ENCODE results near the gene RGS16. TPM values are rescaled to one million over a fixed set of nuclear protein-coding genes. Genes with fewer than 3 reads are reported as not detected.

RGS16 gene
- 0.95 and 1.1 TPM in 2 replicates for total RNA-seq

GRCh38 chr1:182604175-182605164 is at the start of gene RGS16:
Gene RGS16, minus strand, starts transcription at chr1:182604389. Its CDS starts 130 bp downstream, at chr1:182604259.

DNA sequence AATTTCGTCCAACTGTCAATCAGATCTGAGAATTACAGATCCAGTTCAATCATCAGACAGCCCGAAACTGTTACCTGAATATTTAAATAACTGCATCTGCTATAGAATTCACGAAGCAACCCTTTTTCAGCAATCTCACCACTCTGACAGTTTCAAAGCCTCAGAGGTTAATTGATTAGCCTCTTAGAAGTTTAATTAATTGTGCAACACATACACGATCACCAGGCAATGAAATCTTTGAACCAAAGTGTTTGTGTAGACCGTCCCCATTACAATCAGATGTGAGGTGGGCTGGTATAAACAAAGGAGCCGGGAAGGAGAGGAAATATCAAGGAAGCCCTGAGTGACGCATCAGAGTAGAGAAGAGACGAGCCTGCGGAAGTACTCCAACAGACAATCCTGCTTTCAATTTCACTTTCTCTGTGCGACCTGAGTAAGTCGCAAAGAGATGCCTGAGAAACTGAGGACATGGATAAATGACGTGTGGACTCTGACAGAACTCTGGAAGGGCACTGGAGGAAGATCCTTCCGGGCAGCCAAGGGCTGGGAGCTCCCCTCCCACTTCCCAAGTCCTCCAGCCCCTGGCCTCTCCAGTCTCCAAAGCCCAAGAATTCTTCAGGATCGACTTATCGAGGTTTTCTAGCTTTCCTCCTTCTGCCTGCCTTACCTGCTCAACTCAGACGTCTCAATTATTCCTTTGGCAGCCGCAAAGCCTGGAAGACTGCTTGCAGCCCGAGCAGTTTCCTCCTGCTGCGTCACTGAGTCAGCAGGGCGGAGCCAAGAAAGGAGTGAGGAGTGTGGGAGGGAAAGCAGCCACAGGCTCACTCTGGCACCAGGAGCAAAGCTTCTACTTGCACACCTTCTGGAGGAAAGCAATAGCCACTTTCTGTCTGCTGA is 15.4 kb downstream of the RGS16 start, which contains the start of gene RNASEL:
TSS of gene RNASEL (minus strand) at position 757 of the 897 bp plus-strand sequence. CDS start 2,450 bp downstream, outside the sequence.

Other genes starting within 250 kb of the RGS16 start
- 218 and 437 TPM in 2 replicates for gene GLUL, start 212.6 kb downstream of the RGS16 start, total RNA-seq
- not detected in 2 replicates for gene TEDDM1, start 203.7 kb downstream of the RGS16 start, total RNA-seq
- 0.32 TPM in 1 of 2 replicates, not detected in the other for gene RGSL1, start 154.2 kb downstream of the RGS16 start, total RNA-seq
- 11.3 and 12.6 TPM in 2 replicates for gene RNASEL, start 15.1 kb downstream of the RGS16 start, total RNA-seq
- gene RGS8, start 80.2 kb upstream of the RGS16 start, total RNA-seq, result under 0.01 and 0.09 TPM in 2 replicates
- 3.0 and 3.2 TPM in 2 replicates for gene NPL, start 185.4 kb upstream of the RGS16 start, total RNA-seq
- gene DHX9, start 235.0 kb upstream of the RGS16 start, total RNA-seq, result 101 and 122 TPM in 2 replicates